ENCODE measurements around the gene CLIC3.

CLIC3 gene

GRCh38 chr9:136963341-136963740 is 33.0 kb downstream of the CLIC3 start:
- no peak for DNase-seq

GRCh38 chr9:136962701-136963248 is 33.6 kb downstream of the CLIC3 start:
- no peak for DNase-seq

GRCh38 chr9:136962163-136962562 is 34.2 kb downstream of the CLIC3 start:
- DNase-seq = no peak

GRCh38 chr9:136961279-136962065 is 34.9 kb downstream of the CLIC3 start:
- no peak for DNase-seq

GRCh38 chr9:136960938-136961275 is 35.5 kb downstream of the CLIC3 start:
- DNase-seq = no peak

- no peak for DNase-seq
These were observed 36.0 kb downstream of the CLIC3 start for GRCh38 chr9:136960212-136960937.

GRCh38 chr9:136958898-136959850 is 37.2 kb downstream of the CLIC3 start:
- DNase-seq = no peak

- DNase-seq = no peak
These were observed 37.9 kb downstream of the CLIC3 start for GRCh38 chr9:136958473-136958872.

- DNase-seq = no peak
These were observed 38.5 kb downstream of the CLIC3 start for GRCh38 chr9:136957901-136958300.

GRCh38 chr9:136957461-136957860 is 38.9 kb downstream of the CLIC3 start:
- DNase-seq = no peak

GRCh38 chr9:136956604-136957003 is 39.8 kb downstream of the CLIC3 start:
- no peak for DNase-seq

GRCh38 chr9:136955943-136956335 is 40.4 kb downstream of the CLIC3 start:
- no peak for DNase-seq

- DNase-seq = no peak
These were observed 41.0 kb downstream of the CLIC3 start for GRCh38 chr9:136955202-136955942.

- DNase-seq = no peak
These were observed 41.9 kb downstream of the CLIC3 start for GRCh38 chr9:136954270-136955083.

GRCh38 chr9:136953771-136954269 is 42.5 kb downstream of the CLIC3 start:
- no peak for DNase-seq

GRCh38 chr9:136952876-136953770 is 43.2 kb downstream of the CLIC3 start:
- DNase-seq = no peak

GRCh38 chr9:136952321-136952850 is 44.0 kb downstream of the CLIC3 start:
- no peak for DNase-seq

GRCh38 chr9:136951541-136952320 is 44.6 kb downstream of the CLIC3 start, which contains the start of gene LCN12:
Gene LCN12, plus strand, starts transcription at chr9:136952273. Its CDS starts 55 bp downstream, at chr9:136952328.
- no peak for DNase-seq

All from NCI-H187 treated with DMSO at 0.1 percent for 48 hours (cell line).